Left hindlimb (tissue), 1 donor: ENCODE results near the gene PKN2.
"Not testable (repeated sequence)": the region's sequence is repeated elsewhere in the genome, so short reads cannot be mapped to it uniquely, and the experiment has no call there.

Source experiments
- DNase-seq: peaks from one replicate; pipeline ENCODE4 v3.0.0-alpha.2; 2018

The PKN2 gene

GRCh38 chr1:88680911-88681622 lies 3.0 kb upstream of the PKN2 start:
- no peak for DNase-seq

GRCh38 chr1:88684482-88685258 lies 597 bp downstream of the PKN2 start:
- peak; percentile 79 for DNase-seq

- no peak for DNase-seq
These were observed 1.2 kb downstream of the PKN2 start for GRCh38 chr1:88685259-88685620.

GRCh38 chr1:88691540-88691939 lies 7.5 kb downstream of the PKN2 start:
- no peak for DNase-seq

GRCh38 chr1:88695781-88696180 lies 11.7 kb downstream of the PKN2 start:
- no peak for DNase-seq

GRCh38 chr1:88697503-88697902 lies 13.4 kb downstream of the PKN2 start:
- no peak for DNase-seq

- no peak for DNase-seq
These were observed 14.1 kb downstream of the PKN2 start for GRCh38 chr1:88698140-88698539.

- no peak for DNase-seq
These were observed 14.7 kb downstream of the PKN2 start for GRCh38 chr1:88698764-88699163.

- no peak for DNase-seq
These were observed 16.4 kb downstream of the PKN2 start for GRCh38 chr1:88700425-88701013.

GRCh38 chr1:88701275-88701674 lies 17.2 kb downstream of the PKN2 start:
- no peak for DNase-seq

GRCh38 chr1:88701793-88702192 lies 17.7 kb downstream of the PKN2 start:
- not testable (repeated sequence) for DNase-seq

- DNase-seq = no peak
These were observed 23.9 kb downstream of the PKN2 start for GRCh38 chr1:88708011-88708410.

- DNase-seq = not testable (repeated sequence)
These were observed 28.8 kb downstream of the PKN2 start for GRCh38 chr1:88712907-88713306.

- not testable (repeated sequence) for DNase-seq
These were observed 32.5 kb downstream of the PKN2 start for GRCh38 chr1:88716571-88716970.

- no peak for DNase-seq
These were observed 38.4 kb downstream of the PKN2 start for GRCh38 chr1:88722492-88722891.

GRCh38 chr1:88726697-88727096 lies 42.6 kb downstream of the PKN2 start:
- no peak for DNase-seq

GRCh38 chr1:88727205-88727604 lies 43.1 kb downstream of the PKN2 start:
- no peak for DNase-seq

- no peak for DNase-seq
These were observed 45.2 kb downstream of the PKN2 start for GRCh38 chr1:88729297-88729696.

- no peak for DNase-seq
These were observed 46.1 kb downstream of the PKN2 start for GRCh38 chr1:88730132-88730675.

- no peak for DNase-seq
These were observed 46.9 kb downstream of the PKN2 start for GRCh38 chr1:88730995-88731394.

GRCh38 chr1:88731475-88732269 lies 47.6 kb downstream of the PKN2 start:
- peak; percentile 38 for DNase-seq

- DNase-seq = no peak
These were observed 51.3 kb downstream of the PKN2 start for GRCh38 chr1:88735382-88735781.

GRCh38 chr1:88735909-88736308 lies 51.8 kb downstream of the PKN2 start:
- DNase-seq = no peak
